DMS 273 (cell line): ENCODE data around the gene PROSER2.

Source experiments
- DNase-seq: peaks from one replicate; lab custom pipeline; 2025; ENCODE audit not compliant: unreplicated experiment; lab: John Stamatoyannopoulos, UW

The PROSER2 gene

GRCh38 chr10:11866199-11866925 is 43.2 kb downstream of the PROSER2 start:
- DNase-seq, result no peak

- DNase-seq, result no peak
Observed at GRCh38 chr10:11869219-11869618, 46.1 kb downstream of the PROSER2 start.

- DNase-seq, result no peak
Observed at GRCh38 chr10:11869743-11870460, 46.7 kb downstream of the PROSER2 start.

GRCh38 chr10:11870461-11870780 is 47.3 kb downstream of the PROSER2 start:
- no peak for DNase-seq

DNA sequence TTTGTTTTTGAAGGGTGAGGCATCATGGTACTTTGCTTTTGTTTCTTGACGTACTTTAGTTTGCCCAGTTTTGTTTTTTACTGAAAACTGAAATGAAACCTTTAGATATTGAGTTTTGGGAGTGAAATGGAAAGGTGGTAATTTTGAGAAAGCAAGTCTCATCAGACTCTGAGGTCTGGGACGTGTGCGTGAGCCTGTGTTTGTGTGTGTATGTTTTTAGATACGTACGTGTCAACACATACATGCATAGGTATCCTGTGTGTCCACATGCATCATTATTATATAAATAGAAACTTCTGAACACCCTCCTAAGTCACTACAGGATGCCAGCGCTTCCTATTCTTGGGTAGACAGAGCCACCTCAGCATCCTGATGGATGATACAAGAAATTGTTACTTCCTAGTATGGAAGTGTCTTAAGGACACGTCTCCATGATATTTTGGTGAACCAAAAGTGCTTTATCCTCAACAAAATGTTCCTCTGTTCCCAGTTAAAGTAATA is 47.8 kb downstream of the PROSER2 start:
- no peak for DNase-seq

DNA sequence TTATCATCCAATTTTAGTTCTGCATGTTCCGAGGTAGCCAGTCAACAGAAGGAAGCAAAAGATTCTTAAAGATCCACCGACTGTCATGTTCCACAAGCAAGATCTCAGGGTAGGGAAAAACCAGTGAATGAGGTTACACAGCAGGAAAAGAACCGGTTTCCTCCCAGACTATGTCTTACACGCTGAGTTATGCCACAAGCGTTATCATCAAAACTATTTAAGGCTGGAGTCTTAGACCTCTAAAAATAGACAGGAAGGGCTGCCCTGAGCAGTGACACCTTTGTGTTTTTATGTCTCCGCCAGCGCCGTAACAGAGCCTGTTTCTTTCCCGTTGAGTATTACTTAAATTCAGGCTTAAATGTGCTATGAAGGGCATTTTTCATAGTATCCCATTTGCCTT is 48.3 kb downstream of the PROSER2 start:
- DNase-seq, result no peak

DNA sequence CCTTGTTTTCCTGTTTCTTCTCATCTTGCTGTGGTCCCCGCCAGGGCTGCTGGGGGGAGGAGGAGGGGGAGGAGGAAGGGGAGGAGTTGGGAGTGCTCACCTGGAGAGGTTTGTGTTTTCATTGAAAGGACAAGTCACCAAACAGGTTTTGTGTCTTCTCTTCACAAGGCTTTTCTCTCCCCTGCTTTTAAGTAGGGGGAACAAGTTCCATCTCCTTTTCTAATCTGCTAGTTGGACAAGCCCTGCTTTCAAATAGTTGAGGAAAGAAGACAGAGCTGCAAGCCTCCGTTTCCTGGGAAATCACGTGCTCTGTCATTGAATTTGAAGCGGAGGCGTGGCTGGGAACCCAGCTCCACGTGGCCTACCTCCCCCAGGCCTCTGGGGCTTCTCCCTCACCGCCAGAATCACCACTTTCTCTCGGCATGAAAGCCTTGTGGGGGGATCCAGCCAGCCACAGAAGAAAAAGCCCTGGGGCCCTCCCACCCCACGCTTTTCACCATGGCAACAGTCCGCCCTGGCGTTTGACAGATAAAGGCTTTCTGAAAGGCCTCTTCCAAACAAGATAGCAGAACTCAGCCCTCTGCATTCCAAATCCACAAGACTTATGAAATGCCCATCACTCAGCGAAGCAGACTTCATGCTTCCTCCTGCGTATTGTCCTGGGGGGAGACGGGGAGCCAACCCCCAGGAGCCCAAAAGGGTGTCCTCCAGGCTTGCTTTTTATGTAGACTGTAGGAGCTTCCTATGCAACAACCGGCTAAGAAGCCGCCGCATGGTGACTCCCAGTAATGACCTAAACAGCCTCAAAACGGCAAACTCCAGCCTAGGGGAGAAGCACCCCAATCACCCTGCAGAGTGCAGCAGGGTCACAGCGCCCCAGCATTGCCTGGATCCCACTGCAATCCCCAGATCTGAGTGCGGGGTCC is 51.7 kb downstream of the PROSER2 start:
- peak; percentile 15 for DNase-seq

GRCh38 chr10:11875494-11876281 is 52.5 kb downstream of the PROSER2 start:
- DNase-seq, result no peak

DNA sequence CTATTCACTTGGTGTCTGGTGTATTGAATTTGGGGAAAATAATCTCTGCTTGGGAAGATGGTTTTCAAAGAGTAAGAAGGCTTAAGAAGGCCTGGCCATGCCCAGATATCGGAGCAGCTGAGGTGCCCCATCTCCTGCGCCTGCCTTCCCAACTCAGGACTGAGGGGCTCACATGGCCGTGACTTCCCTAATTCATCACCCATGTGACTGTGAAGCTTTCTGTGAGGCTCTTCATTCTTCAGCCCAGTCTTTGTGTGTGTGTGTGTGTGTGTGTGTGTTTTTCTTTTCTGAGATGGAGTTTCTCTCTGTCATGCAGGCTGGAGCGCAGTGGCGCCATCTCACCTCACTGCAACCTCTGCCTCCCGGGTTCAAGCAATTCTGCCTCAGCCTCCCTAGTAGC is 53.2 kb downstream of the PROSER2 start:
- no peak for DNase-seq

- DNase-seq, result no peak
Observed at GRCh38 chr10:11876805-11877590, 53.8 kb downstream of the PROSER2 start.

- DNase-seq, result no peak
Observed at GRCh38 chr10:11877591-11877905, 54.4 kb downstream of the PROSER2 start.

DNA sequence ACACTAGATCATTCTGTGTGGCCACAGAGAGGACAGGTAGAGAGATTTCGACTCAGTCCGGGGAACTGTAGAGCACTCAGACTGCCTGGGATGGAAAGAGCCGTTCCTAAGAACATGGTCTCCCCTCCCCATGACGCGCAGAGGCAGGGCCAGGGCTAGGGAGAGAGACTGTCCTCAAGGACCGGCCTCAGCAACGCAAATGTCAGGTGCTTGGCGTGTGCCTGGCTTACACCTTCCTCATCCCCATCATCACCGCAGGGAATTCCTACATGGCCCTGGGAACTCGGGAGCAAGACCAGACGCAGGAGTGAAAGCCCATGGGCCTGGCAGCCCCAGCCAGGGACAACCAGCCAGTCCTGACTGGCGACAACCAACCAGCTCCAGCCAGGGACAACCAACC is 55.6 kb downstream of the PROSER2 start:
- DNase-seq, result no peak

GRCh38 chr10:11879387-11880094 is 56.4 kb downstream of the PROSER2 start:
- DNase-seq, result no peak

GRCh38 chr10:11880151-11881029 is 57.2 kb downstream of the PROSER2 start:
- DNase-seq, result no peak

DNA sequence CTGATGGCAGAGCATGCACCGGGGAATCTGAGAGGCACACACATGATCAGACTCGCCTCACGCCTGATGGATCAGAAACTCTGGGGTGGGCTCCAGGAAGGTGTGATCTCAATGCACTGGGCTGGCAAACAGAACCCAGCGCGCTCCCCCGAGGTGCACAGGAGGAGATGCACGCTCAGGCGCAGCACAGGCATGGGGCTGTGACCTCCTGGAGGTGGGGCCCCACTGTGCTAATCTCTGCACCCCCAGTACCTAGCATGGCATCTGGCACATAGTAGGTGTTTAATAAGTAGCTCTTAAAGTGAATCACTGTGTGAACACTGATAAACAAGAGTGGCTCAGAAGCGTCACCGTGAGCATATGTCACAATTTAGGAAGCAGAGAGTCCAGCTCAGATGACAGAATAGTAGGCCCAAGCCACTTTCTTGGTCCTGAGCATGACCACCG is 57.9 kb downstream of the PROSER2 start:
- DNase-seq, result no peak

- DNase-seq, result peak; percentile 6
Observed at GRCh38 chr10:11881477-11882417, 58.6 kb downstream of the PROSER2 start.

GRCh38 chr10:11882646-11883375 is 59.7 kb downstream of the PROSER2 start:
- no peak for DNase-seq
